GM19023 (cell line): ENCODE results near the gene RNF150.

Source experiments
- ATAC-seq: cut with Tn5 transposase; IDR thresholded peaks from one replicate; pipeline ENCODE4 v1.9.1; 2021; ENCODE audit warnings: mild to moderate bottlenecking, moderate library complexity; ENCODE audit not compliant: unreplicated experiment

Gene RNF150

GRCh38 chr4:141132072-141132708 is 1.1 kb downstream of the RNF150 start:
- ATAC-seq = peak; percentile 13

GRCh38 chr4:141131723-141132071 is 1.6 kb downstream of the RNF150 start:
- no peak for ATAC-seq

GRCh38 chr4:141130947-141131605 is 2.2 kb downstream of the RNF150 start:
- ATAC-seq = no peak

GRCh38 chr4:141127884-141128283 is 5.4 kb downstream of the RNF150 start:
- no peak for ATAC-seq

GRCh38 chr4:141126769-141127168 is 6.5 kb downstream of the RNF150 start:
- no peak for ATAC-seq

GRCh38 chr4:141124224-141124623 is 9.0 kb downstream of the RNF150 start:
- ATAC-seq = no peak

GRCh38 chr4:141121768-141122454 is 11.4 kb downstream of the RNF150 start:
- ATAC-seq = no peak

GRCh38 chr4:141121101-141121500 is 12.2 kb downstream of the RNF150 start:
- ATAC-seq = no peak

GRCh38 chr4:141120036-141120593 is 13.2 kb downstream of the RNF150 start:
- ATAC-seq = no peak

GRCh38 chr4:141119071-141119470 is 14.2 kb downstream of the RNF150 start:
- ATAC-seq = no peak

GRCh38 chr4:141118381-141118780 is 14.9 kb downstream of the RNF150 start:
- no peak for ATAC-seq

GRCh38 chr4:141117935-141118334 is 15.3 kb downstream of the RNF150 start:
- ATAC-seq = no peak

GRCh38 chr4:141109983-141110382 is 23.3 kb downstream of the RNF150 start:
- ATAC-seq = no peak

GRCh38 chr4:141107927-141108326 is 25.3 kb downstream of the RNF150 start:
- ATAC-seq = no peak

- ATAC-seq = no peak
These were observed 30.9 kb downstream of the RNF150 start for GRCh38 chr4:141102367-141102766.

- ATAC-seq = no peak
These were observed 31.8 kb downstream of the RNF150 start for GRCh38 chr4:141101511-141101910.

- no peak for ATAC-seq
These were observed 33.9 kb downstream of the RNF150 start for GRCh38 chr4:141099326-141099725.

GRCh38 chr4:141098163-141098562 is 35.1 kb downstream of the RNF150 start:
- no peak for ATAC-seq

- ATAC-seq = no peak
These were observed 42.8 kb downstream of the RNF150 start for GRCh38 chr4:141090473-141090872.

GRCh38 chr4:141081921-141082395 is 51.3 kb downstream of the RNF150 start:
- ATAC-seq = no peak

GRCh38 chr4:141080668-141081067 is 52.6 kb downstream of the RNF150 start:
- no peak for ATAC-seq
